HG03432 (cell line): ENCODE measurements around the gene NRXN3.
A peak's percentile ranks its signal among the peaks of the same experiment; 100 is the strongest.

Source experiments
- ATAC-seq: cut with Tn5 transposase; IDR thresholded peaks from one replicate; pipeline ENCODE4 v1.9.1; 2021; ENCODE audit warnings: mild to moderate bottlenecking, moderate library complexity; ENCODE audit not compliant: unreplicated experiment

NRXN3 gene

DNA sequence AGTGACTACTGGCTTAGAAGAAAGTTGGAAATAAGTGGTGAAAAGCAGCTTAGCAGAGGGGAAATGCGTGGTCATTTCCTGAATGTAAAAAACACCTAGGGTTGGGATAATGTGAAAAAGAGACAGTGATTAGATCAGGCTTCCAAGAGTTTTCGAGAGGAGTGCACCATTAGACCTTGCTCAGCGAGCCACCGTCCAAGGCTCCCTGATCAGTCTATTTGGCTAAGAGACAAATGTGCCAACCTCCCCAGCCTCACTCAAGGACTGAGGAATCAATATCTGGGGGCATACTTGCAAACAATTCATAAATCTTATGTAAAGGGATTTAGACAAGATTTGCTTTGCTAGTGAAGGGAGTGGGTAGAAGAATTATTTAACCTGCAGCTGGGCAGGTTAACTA lies 594.5 kb downstream of the NRXN3 start:
- no peak for ATAC-seq

DNA sequence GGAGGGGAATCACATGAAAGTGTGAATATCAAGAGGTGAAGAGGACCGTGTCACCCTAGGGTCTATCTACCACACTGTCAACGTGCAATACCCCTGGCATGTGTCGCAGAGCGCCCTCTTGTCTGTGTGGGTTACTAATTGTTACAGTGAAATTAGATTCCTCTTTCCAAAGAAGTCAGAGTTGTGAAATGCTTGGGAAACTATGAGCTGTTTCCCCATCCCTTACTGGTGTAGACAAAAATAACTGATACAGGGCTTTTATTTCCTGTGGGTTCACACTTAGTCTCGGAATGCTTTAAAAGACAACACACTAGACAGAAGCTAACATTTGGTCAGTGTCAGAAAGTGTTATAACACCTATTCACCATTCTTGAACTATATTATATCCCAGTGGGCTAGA lies 597.3 kb downstream of the NRXN3 start:
- no peak for ATAC-seq

DNA sequence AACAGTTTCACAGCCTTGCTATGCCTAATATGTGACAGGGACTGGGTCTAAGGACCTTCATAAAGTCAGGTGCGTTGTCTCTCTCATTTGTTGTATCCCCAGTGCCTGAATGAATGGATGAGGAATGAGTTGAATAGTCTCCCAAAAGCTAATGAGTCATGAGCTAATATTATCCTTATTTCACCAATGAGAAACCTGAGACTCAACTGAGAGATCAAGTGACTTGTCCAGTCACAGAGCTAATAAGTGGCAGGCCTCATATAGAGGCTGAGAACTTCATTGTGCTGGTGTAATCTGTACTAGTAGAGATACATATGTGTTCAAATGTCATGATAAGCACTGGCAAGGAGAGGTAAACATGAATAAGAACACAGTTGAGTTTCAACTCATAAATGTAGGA lies 612.4 kb downstream of the NRXN3 start:
- no peak for ATAC-seq

DNA sequence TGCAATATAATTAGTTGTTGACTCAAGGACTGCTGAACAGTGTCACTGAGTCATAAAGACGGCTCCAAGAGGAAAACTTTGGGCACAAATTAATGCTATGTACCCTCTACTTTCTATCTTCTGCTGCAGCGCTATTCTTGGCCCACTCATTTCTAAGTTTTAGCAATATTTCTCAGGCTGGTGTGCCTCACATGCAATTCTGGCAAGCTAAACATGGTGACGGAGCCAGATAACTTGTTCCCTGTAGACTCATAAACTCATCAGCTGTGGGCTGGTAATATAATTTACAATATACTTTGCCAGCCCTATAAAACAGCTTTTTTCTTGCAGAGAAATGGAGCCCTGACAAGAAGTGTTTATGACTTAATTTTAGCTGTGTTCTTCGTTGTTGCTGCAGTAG lies 615.1 kb downstream of the NRXN3 start:
- no peak for ATAC-seq

DNA sequence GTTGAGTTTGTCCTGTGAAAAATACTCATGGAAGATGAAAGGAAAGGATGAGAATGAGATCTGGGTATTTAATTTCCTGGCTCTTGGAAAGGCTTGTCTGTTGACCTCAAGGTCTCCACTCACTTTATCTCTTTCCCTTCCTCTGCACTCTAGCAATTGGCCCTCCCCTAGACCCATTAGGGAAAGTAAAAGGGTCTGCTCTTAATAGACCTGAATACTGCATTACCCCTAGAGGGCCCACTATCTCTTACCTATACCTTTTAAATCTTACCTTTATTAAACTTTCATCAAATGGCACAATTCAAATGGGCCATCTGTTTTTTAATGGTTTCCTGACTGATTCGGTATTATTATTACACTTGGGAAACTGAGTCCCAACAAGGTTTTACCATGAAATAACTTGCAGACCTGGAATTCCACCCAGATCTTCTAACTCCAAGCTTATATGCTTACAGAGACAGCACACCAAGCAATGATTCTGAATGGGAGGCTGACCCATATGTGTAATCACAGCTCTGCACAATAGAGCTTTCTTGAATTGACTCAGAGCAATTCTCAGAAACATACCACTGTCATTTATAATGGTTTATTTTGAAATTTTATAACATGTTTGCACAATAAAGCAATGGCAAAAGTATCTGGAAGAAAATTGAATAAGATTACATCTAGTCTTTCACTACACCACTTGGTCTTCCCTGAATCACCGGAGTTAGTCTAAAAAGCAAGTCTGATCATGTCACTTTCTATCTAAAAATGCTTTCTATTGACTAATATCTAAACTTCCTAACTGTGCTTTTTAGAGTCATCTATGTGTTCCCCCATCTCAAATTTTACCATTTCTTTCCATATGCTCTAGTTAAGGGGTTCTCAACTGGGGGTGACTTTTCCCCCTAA lies 618.5 kb downstream of the NRXN3 start:
- ATAC-seq, result peak; percentile 63

DNA sequence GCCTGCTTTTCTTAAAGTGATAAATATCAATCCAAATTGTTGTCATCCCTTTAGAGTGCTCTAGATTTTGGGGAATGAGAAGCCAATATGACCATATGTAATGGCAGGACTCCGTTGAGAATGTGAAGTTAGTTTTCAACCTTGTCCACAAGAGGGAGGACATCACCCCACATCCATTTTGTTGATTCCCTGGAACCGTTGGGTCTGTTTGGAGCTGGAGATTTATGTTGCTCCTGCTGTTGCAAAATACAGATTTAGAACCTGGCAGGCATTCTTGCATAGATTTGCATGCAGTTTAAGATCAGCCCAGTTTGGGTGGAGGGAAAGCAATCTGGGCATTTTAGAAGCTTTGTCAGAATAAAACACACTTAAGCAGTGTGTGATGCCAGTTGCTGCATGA lies 620.1 kb downstream of the NRXN3 start:
- no peak for ATAC-seq

DNA sequence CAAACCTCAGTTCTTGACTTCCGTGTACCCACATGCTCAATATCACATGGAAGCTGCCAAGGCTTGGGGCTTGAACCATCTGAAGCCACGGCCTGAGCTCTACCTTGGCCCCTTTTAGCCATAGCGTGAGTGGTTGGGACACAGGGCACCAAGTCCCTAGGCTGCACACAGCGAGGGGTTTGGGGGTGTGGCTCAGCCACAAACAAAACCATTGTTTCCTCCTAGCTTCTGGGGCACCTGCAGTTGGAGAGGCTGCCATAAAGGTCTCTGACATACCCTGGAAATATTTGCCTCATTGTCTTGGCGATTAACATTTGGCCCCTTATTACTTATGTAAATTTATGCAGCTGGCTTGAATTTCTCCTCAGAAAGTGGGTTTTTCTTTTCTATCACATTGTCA lies 628.6 kb downstream of the NRXN3 start:
- ATAC-seq, result no peak

DNA sequence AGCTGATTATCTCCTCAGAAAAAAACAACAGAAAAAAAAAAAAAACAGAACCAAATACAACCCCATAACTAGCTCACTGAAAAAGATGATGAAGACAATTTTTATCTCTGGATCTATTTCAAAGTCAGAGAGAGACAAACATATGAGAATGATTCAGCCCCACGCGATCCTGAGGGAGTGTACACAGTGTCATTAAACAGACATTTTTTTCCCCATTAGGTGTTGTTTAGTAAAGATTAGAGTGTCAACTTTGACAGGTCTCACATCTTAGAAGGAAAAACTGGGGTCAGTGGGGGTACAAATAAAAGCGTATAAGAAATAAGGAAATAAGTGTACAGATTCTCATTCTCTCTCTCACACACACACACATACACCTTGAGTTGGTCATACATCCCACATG lies 635.4 kb downstream of the NRXN3 start:
- ATAC-seq, result no peak

DNA sequence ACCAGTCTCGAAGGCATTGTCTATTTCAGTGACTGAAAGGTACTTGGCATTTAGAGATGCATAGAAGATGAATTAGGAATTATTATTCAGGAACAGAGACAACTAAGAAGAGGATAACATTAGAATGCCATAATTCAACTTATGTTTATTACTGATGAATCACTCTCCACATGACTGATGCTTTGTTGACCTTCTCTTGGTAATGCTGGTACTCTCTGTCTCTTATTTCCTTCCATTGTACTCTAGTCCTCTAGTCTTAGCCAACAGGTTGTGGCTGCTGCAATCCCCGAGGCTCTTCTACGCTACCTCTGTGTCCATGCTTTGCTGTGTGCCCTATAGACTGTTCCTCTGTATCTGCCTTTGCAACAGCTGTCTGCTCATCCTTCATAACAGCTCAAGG lies 652.9 kb downstream of the NRXN3 start:
- no peak for ATAC-seq

DNA sequence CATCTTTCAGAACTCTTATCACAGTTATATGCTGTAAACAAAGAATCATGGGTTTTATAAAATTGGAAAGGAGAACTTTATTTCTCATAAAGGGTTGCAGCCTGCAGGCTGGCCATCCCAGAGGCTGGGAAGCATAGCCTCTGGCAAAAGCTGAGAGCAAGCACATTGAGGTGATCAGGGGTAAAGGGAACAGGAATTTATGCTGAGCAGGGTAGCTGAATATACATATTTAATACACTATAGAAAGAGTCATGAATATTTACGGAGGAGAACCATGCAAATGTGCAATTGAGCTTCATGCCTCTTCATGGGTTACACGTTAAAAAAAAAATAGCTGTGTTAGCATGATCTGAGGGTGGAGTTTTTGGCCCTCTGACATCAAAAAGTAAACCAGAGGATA lies 653.3 kb downstream of the NRXN3 start:
- ATAC-seq, result no peak

DNA sequence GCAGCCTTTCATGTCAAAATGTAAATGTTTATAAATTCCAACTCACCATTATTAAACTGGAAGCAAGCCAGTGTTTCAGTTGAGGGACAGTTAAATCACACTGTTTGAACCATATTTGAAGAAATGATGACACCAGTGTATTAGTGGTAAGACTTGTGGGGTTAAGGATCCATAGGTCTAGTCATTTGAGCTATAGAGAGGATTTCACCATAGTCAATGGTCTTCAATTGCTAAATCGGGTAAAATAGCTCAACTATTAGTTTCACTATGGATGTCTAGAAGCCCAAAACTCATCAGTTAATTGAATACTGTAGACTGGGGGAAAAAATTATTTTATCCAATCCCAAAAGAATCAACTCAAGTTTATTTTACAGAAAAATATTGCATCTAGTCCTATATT lies 659.1 kb downstream of the NRXN3 start:
- ATAC-seq, result peak; percentile 60

DNA sequence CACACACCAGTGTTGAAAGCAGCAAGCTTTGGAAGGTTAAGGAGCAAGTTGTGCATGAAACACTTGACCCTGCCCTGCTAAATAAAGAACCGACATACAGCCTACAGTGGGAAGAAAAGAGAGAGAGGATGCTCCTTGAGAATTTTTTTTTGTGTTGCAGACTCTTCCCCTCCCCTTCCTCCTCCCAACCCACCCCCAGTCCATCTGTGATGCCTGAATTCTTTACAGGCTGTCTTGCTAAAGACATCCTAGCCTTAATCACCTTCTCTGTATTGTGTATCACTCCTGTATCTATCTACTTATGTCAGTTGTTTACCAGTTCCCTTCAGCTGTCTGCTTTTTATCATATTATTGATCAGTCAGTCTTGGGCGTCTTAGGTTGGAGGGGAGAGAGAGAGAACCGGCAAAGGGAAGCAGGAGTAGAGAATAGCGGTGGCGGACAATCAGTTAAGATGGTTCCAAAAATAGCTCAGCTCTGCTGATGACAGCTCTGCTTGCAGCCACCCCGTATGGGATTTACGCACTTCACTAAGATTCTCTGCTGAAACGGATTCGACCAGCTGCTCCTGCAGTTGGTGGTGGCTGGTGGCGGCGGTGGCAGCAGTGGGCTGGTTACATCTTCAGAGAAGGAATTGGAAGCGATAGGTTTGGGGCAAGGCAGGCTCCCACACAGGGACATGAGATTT lies 664.7 kb downstream of the NRXN3 start:
- ATAC-seq, result no peak

DNA sequence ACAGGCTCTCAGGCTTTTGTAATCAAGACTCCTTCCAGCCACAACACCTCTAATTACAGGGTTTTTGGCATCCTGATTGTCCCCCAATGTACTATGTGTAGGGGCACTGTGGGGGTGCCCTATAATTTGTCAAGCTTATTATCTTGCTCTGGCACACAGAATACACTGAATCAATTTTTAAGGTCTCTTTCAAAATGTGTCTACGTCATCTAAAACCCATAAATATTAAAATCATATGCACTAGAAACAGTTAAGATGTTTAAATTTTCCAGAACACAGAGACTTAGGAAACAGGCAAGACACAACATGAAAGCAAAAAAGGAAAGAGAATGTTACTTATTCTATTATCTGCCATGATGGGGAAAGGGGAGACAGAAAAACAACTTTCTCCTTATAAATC lies 665.7 kb downstream of the NRXN3 start:
- ATAC-seq, result no peak

DNA sequence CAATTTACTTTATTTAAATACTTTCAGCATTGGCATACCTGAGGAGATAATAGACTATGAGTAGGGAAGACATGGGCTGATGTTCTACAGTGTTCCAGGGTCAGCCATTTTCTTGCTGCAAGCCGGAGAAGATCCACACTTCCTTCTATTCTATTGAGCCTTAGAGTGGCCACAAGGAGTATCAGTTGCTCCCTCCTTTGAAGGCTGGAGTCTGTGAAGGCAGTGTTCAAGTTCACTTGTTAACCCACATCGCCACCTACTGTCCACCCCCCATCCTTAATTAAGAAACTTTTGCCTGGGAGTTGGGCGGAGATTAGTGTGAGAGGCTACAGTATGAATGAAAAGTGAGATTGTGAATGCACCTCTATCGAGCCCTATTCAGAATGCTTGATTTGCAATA lies 666.6 kb downstream of the NRXN3 start:
- ATAC-seq, result peak; percentile 93

DNA sequence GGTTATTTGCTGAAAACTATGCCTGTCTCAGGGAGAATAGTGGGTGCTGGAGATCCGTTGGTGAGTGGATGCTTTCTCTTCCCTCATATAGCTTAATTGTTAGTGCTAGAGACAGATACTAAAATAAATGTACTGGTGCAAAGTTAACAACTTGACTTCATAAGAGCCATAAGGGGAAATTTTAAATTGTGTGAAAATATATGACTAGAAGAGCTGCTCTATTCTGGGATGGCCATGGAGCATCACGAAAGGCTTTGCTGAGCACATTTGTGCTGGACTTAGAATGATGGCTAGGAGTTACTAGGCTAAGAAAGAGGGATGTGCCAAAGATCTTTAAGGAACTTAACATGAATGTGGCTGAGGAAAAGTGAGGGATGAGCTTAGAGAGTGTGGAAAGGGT lies 668.8 kb downstream of the NRXN3 start:
- ATAC-seq, result no peak

DNA sequence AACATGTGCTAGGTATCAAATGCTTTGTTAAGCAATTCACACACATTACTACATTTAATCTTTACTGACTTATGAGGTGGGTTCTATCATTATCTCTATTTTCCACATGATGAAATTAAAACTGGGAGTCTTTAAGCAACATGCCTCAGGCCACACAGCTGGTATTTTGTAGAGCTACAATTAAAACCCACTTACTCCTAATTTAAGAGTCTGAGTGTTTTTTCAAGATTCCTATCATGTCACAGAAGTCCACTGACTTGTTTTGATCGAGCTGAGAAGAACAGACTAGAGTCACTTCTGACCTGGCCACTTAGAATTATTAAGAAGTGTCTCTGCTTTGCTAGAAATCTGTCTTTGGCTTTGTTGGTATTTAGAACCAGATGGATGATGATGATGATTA lies 670.7 kb downstream of the NRXN3 start:
- no peak for ATAC-seq

DNA sequence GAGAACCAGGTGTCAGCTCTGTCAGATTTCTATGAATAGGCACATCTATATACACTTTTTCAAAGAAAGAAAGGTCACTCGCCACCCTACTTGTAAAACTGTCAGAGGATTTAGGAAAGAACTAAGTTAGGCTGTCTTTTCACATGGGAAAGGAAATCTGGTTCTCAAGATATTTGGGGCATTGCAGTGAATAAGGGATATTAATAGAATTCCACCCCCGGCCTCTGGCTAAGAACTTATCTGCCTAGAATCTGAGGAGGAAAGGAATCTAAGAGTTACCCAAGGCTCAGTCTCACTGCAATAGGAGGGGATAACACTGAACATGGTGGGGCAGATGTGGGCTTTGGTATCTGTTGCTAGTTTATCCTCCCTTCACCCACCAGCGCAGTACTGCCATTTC lies 677.6 kb downstream of the NRXN3 start:
- no peak for ATAC-seq

DNA sequence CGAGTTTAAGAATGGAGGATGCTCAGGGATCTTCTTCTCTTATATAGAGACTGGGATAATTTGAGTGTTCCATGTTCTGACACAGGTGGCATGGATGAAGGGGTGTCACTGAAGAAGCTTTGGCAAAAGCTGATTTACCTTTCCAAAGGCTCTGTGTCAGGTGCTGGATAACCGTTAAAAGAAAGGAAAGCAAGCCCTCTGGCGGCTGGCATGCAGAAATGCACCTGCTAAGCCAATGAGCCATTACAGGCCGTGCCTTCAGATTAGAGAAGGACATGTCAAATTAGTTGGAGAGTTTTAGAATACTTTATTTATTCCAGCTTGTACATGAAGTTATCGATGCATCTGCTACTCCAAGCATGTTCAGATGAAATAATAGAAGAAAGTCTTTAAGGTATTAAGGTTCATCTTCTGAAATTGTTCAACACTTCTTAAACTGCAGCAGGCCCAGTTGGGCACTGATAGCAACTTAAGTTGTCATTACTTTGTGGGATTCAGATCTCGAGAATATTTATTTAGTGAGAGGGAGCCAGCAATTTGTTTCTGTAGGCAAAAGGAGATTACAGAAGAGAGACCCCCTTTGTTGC lies 678.2 kb downstream of the NRXN3 start:
- peak; percentile 94 for ATAC-seq

DNA sequence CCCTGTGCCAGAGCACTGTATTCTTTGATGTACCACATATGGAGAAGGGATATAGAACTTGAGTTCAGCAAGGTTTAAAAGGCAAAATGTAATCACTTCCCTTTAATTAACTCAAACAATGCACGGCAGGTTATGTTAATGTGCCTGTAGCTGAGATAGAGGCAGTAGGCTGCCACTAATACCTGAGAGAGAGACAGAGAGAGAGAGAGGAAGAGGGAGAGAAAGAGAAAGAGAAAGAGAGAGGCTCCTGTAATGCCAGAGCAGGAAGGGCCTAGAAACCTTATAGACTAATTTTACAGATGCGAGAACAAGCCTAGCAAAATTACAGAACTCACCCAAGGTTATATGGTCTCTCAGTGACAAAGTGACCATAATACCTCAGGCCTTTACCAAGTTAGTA lies 679.8 kb downstream of the NRXN3 start:
- ATAC-seq, result no peak

DNA sequence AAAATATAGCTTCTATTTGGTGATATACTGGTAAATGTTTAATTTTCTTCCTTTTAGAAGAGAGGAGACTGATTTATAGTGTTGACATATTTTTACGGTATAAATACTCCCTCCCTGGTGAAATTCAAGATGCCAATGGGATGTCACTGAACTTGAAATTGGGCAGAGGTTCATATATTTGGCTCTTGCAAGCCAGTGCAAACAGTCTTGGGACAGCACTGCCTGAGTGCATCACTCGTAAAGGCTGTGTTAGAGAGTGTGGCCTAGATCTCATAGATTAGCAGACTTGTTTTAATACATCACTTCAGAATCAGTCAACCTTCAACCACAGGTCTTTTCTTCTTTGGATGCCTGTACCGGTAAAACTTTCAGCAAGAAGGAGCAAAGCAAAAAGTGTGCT lies 681.0 kb downstream of the NRXN3 start:
- ATAC-seq, result no peak

DNA sequence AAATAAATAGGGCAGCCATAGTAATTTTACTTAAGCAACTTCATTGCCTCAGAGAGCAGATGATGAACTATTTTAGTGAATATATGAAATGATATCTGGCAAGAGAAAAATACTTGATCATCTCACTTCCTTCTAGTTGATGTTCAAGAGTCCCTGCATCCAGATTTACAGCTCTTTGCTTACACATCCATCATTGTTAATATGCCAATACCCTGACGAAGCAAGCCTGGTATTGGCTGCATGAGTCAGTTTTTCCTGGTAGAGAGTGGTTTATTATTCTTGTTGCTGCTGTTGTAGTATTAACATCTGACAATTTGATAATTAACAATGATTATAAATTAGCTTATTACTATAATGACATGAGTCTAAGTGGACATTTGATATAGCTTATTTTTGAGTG lies 681.9 kb downstream of the NRXN3 start:
- no peak for ATAC-seq

DNA sequence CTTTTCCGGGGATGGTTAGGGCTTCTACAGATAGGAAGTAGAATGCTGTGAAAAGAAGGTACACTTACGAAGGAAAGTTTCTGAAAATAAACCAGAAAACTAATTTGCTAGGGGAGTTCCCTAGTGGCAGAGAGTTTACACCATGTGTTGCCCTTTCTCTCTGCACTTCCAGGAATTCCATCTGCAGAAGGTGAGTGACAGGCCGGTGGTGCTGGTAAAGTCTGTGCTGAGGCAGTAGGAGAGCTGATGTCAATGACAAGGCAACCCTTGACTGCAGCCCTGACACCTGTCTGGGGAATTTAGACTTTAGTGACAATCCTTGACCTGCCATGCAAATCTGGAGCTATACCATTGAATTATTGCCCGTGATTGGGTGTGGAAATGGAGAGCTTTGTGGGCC lies 687.8 kb downstream of the NRXN3 start:
- no peak for ATAC-seq
